Fibroblast of mammary gland (primary cell): ENCODE data around the gene OXSR1.

Experiments
- DNase-seq: peaks from one replicate; pipeline ENCODE4 v3.0.0-alpha.2; 2010; ENCODE audit warnings: low read depth
- H3K4me3 ChIP-seq: 2 replicates; pipeline ENCODE4 v1.5.1; 2011; ENCODE audit warnings: low read depth, mild to moderate bottlenecking, low read length, moderate library complexity; ENCODE audit not compliant: control insufficient read depth
- CTCF ChIP-seq: conservative IDR thresholded peaks from 2 replicates; pipeline ENCODE4 v1.5.1; 2011; ENCODE audit warnings: low read depth, low read length, inconsistent platforms; ENCODE audit not compliant: control insufficient read depth, insufficient read depth

OXSR1 gene

GRCh38 chr3:38203690-38204089 is 38.4 kb downstream of the OXSR1 start:
- no peak for DNase-seq
- TF ChIP-seq CTCF = no peak
- no peak overlapping the region for H3K4me3 ChIP-seq

- no peak overlapping the region for H3K4me3 ChIP-seq
- no peak for DNase-seq
- TF ChIP-seq CTCF = no peak
These were observed 39.5 kb downstream of the OXSR1 start for GRCh38 chr3:38204599-38205471.

- no peak for TF ChIP-seq CTCF
- no peak overlapping the region for H3K4me3 ChIP-seq
- no peak for DNase-seq
These were observed 40.1 kb downstream of the OXSR1 start for GRCh38 chr3:38205472-38205805.

GRCh38 chr3:38207254-38208003 is 42.1 kb downstream of the OXSR1 start:
- H3K4me3 ChIP-seq = no peak overlapping the region
- no peak for DNase-seq
- TF ChIP-seq CTCF = no peak

GRCh38 chr3:38210141-38210757 is 44.9 kb downstream of the OXSR1 start:
- DNase-seq = no peak
- no peak for TF ChIP-seq CTCF
- H3K4me3 ChIP-seq = no peak overlapping the region

- H3K4me3 ChIP-seq = no peak overlapping the region
- DNase-seq = no peak
- no peak for TF ChIP-seq CTCF
These were observed 46.8 kb downstream of the OXSR1 start for GRCh38 chr3:38212141-38212540.
